HUES6 (cell line): ENCODE data around the gene NRG4.
"Not testable (repeated sequence)": the region's sequence is repeated elsewhere in the genome, so short reads cannot be mapped to it uniquely, and the experiment has no call there.

Experiments used
- H3K27ac ChIP-seq: 2 replicates; pipeline ENCODE4 v1.7.0; 2013; ENCODE audit warnings: low read depth, mild to moderate bottlenecking, low read length, inconsistent platforms
- H3K27me3 ChIP-seq: 2 replicates; pipeline ENCODE4 v1.6.1; 2013; ENCODE audit warnings: low read length; ENCODE audit not compliant: control insufficient read depth, insufficient read depth
- H3K36me3 ChIP-seq: 2 replicates; pipeline ENCODE4 v1.6.1; 2013; ENCODE audit warnings: low read length; ENCODE audit not compliant: control insufficient read depth, insufficient read depth
- H3K4me1 ChIP-seq: 2 replicates; pipeline ENCODE4 v1.6.1; 2013; ENCODE audit warnings: low read length; ENCODE audit not compliant: control insufficient read depth, insufficient read depth
- H3K4me3 ChIP-seq: 2 replicates; pipeline ENCODE4 v1.5.1; 2013; ENCODE audit warnings: low read depth, low read length
- H3K9ac ChIP-seq: one replicate; pipeline ENCODE4 v1.6.1; 2013; ENCODE audit warnings: mild to moderate bottlenecking, low read length
- H3K9me3 ChIP-seq: 2 replicates; pipeline ENCODE4 v1.6.1; 2013; ENCODE audit warnings: low read depth, low read length; ENCODE audit not compliant: control insufficient read depth, insufficient read depth

NRG4 gene

GRCh38 chr15:76034111-76034510 is 21.9 kb upstream of the NRG4 start:
- no peaks in the 10 kb centered on the region for H3K36me3 ChIP-seq
- H3K4me3 ChIP-seq = no peak overlapping the region
- H3K9me3 ChIP-seq = no peaks in the 10 kb centered on the region; the same call in 1 of the 2 replicates
- no peaks in the 10 kb centered on the region for H3K27me3 ChIP-seq
- no peak overlapping the region for H3K27ac ChIP-seq
- peaks cover 20% of the 10 kb centered on the region for H3K4me1 ChIP-seq
- no peak overlapping the region for H3K9ac ChIP-seq

- no peak overlapping the region for H3K9ac ChIP-seq
- no peaks in the 10 kb centered on the region for H3K27me3 ChIP-seq
- no peaks in the 10 kb centered on the region; the same call in 1 of the 2 replicates for H3K9me3 ChIP-seq
- H3K4me3 ChIP-seq = no peak overlapping the region
- no peaks in the 10 kb centered on the region for H3K36me3 ChIP-seq
- H3K4me1 ChIP-seq = peaks cover 20% of the 10 kb centered on the region
- H3K27ac ChIP-seq = no peak overlapping the region
Measured at GRCh38 chr15:76033438-76033837, 21.2 kb upstream of the NRG4 start.

- Histone ChIP-seq H3K4me3 (no peak overlapping the region), H3K27me3 (no peaks in the 10 kb centered on the region), H3K9me3 (no peaks in the 10 kb centered on the region; the same call in 1 of the 2 replicates), H3K9ac (no peak overlapping the region), H3K36me3 (no peaks in the 10 kb centered on the region), H3K4me1 (peaks cover 20% of the 10 kb centered on the region), H3K27ac (no peak overlapping the region)
Measured at GRCh38 chr15:76032046-76032445, 19.8 kb upstream of the NRG4 start.

GRCh38 chr15:76024021-76024768 is 12.0 kb upstream of the NRG4 start:
- H3K4me3 ChIP-seq = no peak overlapping the region
- H3K27ac ChIP-seq = no peak overlapping the region
- no peaks in the 10 kb centered on the region for H3K36me3 ChIP-seq
- H3K9me3 ChIP-seq = peaks cover 9% of the 10 kb centered on the region
- H3K27me3 ChIP-seq = no peaks in the 10 kb centered on the region
- H3K9ac ChIP-seq = no peak overlapping the region
- H3K4me1 ChIP-seq = no peaks in the 10 kb centered on the region

GRCh38 chr15:76013470-76013869 is 1.2 kb upstream of the NRG4 start:
- not testable (repeated sequence) for H3K9me3 ChIP-seq, H3K4me3 ChIP-seq, H3K27me3 ChIP-seq, H3K27ac ChIP-seq, H3K36me3 ChIP-seq, H3K9ac ChIP-seq, H3K4me1 ChIP-seq

GRCh38 chr15:76010613-76011012 is 1.6 kb downstream of the NRG4 start:
- H3K4me1 ChIP-seq = no peaks in the 10 kb centered on the region
- H3K4me3 ChIP-seq = no peak overlapping the region
- no peak overlapping the region for H3K9ac ChIP-seq
- H3K36me3 ChIP-seq = no peaks in the 10 kb centered on the region
- no peaks in the 10 kb centered on the region for H3K9me3 ChIP-seq
- no peak overlapping the region for H3K27ac ChIP-seq
- no peaks in the 10 kb centered on the region for H3K27me3 ChIP-seq

- H3K36me3 ChIP-seq = no peaks in the 10 kb centered on the region
- H3K9me3 ChIP-seq = no peaks in the 10 kb centered on the region
- H3K27me3 ChIP-seq = no peaks in the 10 kb centered on the region
- H3K9ac ChIP-seq = no peak overlapping the region
- no peak overlapping the region for H3K27ac ChIP-seq
- no peak overlapping the region for H3K4me3 ChIP-seq
- no peaks in the 10 kb centered on the region for H3K4me1 ChIP-seq
Measured at GRCh38 chr15:76006136-76006778, 6.0 kb downstream of the NRG4 start.

- Histone ChIP-seq H3K4me1 (no peaks in the 10 kb centered on the region), H3K9me3 (no peaks in the 10 kb centered on the region), H3K27ac (no peak overlapping the region), H3K27me3 (no peaks in the 10 kb centered on the region), H3K9ac (no peak overlapping the region), H3K4me3 (no peak overlapping the region), H3K36me3 (no peaks in the 10 kb centered on the region)
Measured at GRCh38 chr15:76003364-76003763, 8.9 kb downstream of the NRG4 start.

GRCh38 chr15:75995611-75996010 is 16.6 kb downstream of the NRG4 start:
- H3K36me3 ChIP-seq = no peaks in the 10 kb centered on the region

GRCh38 chr15:75994220-75994619 is 18.0 kb downstream of the NRG4 start:
- H3K9ac ChIP-seq = no peak overlapping the region
- H3K27ac ChIP-seq = no peak overlapping the region
- no peaks in the 10 kb centered on the region for H3K27me3 ChIP-seq
- peaks cover 6% of the 10 kb centered on the region; the same call in 1 of the 2 replicates for H3K4me1 ChIP-seq
- no peaks in the 10 kb centered on the region for H3K36me3 ChIP-seq
- no peak overlapping the region for H3K4me3 ChIP-seq
- peaks cover 3% of the 10 kb centered on the region; the same call in 1 of the 2 replicates for H3K9me3 ChIP-seq

More at GRCh38 chr15:75995611-75996010, 16.6 kb downstream of the NRG4 start:
- Histone ChIP-seq H3K4me1 (peaks cover 6% of the 10 kb centered on the region; the same call in 1 of the 2 replicates), H3K9ac (no peak overlapping the region), H3K27ac (no peak overlapping the region), H3K4me3 (no peak overlapping the region), H3K9me3 (peaks cover 3% of the 10 kb centered on the region; the same call in 1 of the 2 replicates), H3K27me3 (no peaks in the 10 kb centered on the region)

- Histone ChIP-seq H3K4me3 (no peak overlapping the region), H3K36me3 (no peaks in the 10 kb centered on the region), H3K27ac (no peak overlapping the region), H3K4me1 (peaks cover 6% of the 10 kb centered on the region; the same call in 1 of the 2 replicates), H3K9me3 (peaks cover 3% of the 10 kb centered on the region; the same call in 1 of the 2 replicates), H3K9ac (no peak overlapping the region), H3K27me3 (no peaks in the 10 kb centered on the region)
Measured at GRCh38 chr15:75992897-75993296, 19.3 kb downstream of the NRG4 start.
